ENCODE data around the gene PCDHGC4. TPM values are rescaled to one million over a fixed set of nuclear protein-coding genes. Genes with fewer than 3 reads are reported as not detected.

PCDHGC4 gene
- total RNA-seq, 1 experiment from 2014 or later, result 0.12 TPM

GRCh38 chr5:141489841-141490240 is 5.0 kb downstream of the PCDHGC4 start:
- DNase-seq (ENCODE audit: extremely low read depth, low read depth), result no peak

DNA sequence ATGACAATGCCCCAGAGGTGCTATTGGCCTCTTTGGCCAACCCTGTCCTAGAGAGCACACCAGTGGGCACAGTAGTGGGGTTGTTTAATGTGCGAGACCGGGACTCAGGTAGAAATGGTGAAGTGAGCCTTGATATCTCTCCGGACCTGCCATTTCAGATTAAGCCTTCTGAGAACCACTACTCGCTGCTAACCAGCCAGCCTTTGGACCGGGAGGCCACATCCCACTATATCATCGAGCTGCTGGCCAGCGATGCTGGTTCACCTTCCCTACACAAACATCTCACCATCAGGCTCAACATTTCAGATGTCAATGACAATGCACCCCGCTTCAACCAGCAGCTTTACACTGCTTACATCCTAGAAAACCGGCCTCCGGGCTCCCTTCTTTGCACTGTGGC is 5.4 kb downstream of the PCDHGC4 start:
- no peak for DNase-seq (ENCODE audit: extremely low read depth, low read depth)

DNA sequence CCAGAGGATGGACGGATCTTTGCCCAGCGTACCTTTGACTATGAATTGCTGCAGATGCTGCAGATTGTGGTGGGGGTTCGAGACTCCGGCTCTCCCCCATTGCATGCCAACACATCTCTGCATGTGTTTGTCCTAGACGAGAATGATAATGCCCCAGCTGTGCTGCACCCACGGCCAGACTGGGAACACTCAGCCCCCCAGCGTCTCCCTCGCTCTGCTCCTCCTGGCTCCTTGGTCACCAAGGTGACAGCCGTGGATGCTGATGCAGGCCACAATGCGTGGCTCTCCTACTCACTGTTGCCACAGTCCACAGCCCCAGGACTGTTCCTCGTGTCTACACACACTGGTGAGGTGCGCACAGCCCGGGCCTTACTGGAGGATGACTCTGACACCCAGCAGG is 5.9 kb downstream of the PCDHGC4 start:
- no peak for DNase-seq (ENCODE audit: extremely low read depth, low read depth)

DNA sequence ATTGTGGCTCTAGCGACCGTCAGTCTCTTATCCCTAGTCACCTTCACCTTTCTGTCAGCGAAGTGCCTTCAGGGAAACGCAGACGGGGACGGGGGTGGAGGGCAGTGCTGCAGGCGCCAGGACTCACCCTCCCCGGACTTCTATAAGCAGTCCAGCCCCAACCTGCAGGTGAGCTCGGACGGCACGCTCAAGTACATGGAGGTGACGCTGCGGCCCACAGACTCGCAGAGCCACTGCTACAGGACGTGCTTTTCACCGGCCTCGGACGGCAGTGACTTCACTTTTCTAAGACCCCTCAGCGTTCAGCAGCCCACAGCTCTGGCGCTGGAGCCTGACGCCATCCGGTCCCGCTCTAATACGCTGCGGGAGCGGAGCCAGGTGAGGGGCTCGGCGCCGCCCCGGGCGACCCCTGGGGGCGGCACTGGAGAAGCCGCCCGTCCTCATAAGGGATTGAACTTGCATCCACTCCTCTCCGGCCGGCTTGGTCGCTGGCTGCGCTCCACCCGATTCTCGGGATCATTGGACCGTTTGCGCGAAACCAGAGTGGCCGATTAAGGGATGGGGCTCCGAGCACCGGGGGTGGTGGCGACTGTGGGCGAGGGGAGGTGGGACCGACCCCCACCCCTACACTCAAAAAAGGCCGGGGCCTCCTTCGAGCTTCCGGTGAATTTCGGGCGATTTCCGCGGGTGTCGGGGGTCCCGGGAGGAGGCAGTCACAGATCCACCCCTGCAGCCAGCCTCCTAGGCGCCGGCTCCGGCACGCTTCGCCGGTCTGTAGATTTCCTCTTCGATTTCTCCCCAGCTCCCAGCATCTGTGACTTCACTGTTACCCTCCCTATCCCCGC is 6.7 kb downstream of the PCDHGC4 start:
- DNase-seq (ENCODE audit: extremely low read depth, low read depth), result no peak

DNA sequence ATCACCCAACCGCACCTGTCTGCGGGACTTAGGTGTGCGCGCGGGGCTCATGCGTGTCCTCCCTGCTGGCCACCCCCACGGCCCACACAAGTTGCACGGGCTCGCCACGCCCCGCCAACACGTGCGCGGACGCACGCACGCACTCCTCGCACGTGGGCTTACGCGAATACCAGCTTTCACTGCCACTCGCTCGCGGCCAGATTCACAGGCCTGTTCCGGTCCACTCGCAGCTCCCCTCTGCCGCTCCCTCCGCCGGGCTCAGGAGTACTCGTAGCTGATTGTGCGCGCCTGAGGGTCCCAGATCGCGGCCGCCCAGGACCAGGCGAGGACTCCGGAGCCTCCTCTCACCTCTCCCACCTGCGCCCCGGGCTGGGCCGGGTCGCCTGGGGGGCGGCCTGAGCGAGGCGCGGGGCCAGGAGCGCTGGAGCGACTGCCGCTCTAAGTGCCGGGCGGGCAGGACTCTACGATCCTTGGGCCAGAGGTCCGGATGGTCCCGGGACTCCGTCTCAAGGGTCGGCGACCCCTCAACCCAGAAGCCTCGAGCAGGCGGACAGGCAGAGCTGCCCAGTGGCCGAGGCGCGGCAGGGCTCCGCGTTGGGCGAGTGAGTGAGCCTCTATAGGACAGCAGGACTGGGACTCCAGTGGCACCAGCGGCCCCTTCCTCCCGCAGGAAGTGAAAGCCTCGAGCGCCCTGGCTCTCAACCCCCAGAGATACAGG is 7.5 kb downstream of the PCDHGC4 start:
- no peak for DNase-seq (ENCODE audit: extremely low read depth, low read depth)

GRCh38 chr5:141493500-141494422 is 8.9 kb downstream of the PCDHGC4 start:
- DNase-seq (ENCODE audit: extremely low read depth, low read depth), result no peak

GRCh38 chr5:141494761-141495452 is 10.1 kb downstream of the PCDHGC4 start:
- DNase-seq (ENCODE audit: extremely low read depth, low read depth), result no peak

DNA sequence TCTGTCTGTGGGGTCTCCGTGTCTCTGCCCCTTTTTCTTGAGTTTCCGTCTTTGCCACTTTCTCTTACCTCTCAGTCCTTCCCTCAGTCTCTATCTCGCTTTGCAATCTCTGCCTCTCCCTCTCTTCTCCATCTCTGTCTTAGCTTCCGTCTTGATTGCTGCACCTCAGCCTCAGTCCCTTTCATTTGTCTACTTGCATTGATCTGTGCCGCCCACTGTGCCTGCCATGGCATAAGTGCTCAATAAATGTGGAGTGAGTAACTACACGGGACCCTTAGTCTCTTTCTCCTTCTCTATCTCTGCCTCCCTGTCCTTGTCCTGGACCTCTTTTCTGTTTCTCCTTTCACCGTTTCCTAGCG is 10.6 kb downstream of the PCDHGC4 start:
- DNase-seq (ENCODE audit: extremely low read depth, low read depth), result no peak

- no peak for DNase-seq (ENCODE audit: extremely low read depth, low read depth)
These were observed 11.2 kb downstream of the PCDHGC4 start for GRCh38 chr5:141496038-141496437.

DNA sequence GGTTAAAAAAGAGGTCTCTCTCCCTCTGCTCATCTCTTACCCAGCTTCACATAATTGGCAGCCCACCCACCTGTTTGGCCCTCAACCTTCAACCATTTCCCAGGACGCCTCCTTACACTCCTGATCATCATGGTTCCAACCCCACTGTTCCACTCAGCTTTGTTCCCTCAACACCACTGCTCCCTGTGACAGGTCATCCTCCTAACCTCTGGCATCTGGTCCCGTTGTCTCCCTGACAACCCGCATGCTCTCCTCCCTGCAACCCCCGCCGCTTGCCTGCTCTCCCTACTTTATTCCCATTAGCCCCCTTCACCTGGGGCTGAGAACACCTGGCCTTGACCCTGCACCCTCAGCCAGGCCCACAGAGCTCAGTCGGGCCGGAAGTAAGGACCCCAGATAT is 16.9 kb downstream of the PCDHGC4 start:
- no peak for DNase-seq (ENCODE audit: extremely low read depth, low read depth)

DNA sequence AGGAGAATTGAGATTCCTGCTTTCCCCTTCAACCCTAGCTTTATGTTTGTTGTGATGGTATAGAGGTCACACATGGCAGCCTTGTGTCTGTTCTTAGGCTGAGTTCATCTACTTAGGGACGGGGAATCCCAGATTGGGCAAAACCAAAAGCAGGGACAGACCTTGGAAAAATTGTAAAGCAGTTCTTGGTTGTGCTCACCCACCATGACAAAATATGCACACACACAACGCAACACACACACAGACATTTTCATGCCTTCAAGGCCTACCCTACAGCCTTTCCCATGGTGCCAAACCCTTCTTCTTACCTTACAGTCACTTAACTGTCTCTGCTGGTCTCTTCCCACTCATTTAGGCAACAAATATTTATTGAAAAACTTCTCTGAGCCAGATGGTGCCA is 18.9 kb downstream of the PCDHGC4 start:
- no peak for DNase-seq (ENCODE audit: extremely low read depth, low read depth)

- DNase-seq (ENCODE audit: extremely low read depth, low read depth), result no peak
These were observed 19.4 kb downstream of the PCDHGC4 start for GRCh38 chr5:141504216-141504615.

DNA sequence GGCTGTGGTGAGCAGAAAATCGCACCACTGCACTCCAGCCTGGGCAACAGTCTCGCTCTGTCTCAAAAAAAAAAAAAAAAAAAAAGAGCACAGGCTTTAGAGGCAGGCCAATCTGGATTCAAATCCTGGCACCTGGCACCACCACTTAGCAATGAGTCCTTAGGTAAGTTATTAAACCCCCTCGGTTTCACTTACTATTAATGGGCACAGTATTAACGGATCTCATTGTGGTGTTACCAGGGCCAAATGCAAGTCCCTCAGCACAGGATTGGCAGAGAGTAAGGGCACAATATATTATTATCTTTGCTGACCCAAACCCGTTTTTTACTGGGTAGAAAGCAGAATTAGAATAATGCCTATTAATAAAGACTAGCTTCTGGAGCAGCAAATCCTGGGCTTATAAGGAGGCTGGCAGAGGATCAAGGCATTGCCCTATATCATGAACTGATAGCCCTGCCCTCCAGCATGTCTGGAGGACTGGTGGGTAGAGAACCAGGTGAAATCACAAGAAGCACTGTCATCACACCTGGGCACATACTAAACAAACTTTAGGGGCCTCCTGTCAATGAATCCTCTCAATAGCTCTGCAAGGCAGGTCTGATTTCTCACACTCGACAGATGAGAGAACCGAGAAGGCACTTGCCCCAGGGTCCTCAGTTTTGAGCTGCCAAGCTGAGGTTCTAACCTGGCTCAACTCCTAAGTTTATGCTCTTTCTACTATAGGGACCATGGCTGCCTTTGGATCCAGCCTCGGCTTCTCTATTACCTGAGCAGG is 21.7 kb downstream of the PCDHGC4 start:
- DNase-seq (ENCODE audit: extremely low read depth, low read depth), result no peak

GRCh38 chr5:141507387-141508091 is 22.7 kb downstream of the PCDHGC4 start:
- no peak for DNase-seq (ENCODE audit: extremely low read depth, low read depth)

GRCh38 chr5:141508440-141508797 is 23.6 kb downstream of the PCDHGC4 start:
- DNase-seq (ENCODE audit: extremely low read depth, low read depth), result no peak

- peak; percentile 12 for DNase-seq (ENCODE audit: extremely low read depth, low read depth)
These were observed 24.2 kb downstream of the PCDHGC4 start for GRCh38 chr5:141508798-141509611.

- no peak for DNase-seq (ENCODE audit: extremely low read depth, low read depth)
These were observed 25.3 kb downstream of the PCDHGC4 start for GRCh38 chr5:141510160-141510559.

DNA sequence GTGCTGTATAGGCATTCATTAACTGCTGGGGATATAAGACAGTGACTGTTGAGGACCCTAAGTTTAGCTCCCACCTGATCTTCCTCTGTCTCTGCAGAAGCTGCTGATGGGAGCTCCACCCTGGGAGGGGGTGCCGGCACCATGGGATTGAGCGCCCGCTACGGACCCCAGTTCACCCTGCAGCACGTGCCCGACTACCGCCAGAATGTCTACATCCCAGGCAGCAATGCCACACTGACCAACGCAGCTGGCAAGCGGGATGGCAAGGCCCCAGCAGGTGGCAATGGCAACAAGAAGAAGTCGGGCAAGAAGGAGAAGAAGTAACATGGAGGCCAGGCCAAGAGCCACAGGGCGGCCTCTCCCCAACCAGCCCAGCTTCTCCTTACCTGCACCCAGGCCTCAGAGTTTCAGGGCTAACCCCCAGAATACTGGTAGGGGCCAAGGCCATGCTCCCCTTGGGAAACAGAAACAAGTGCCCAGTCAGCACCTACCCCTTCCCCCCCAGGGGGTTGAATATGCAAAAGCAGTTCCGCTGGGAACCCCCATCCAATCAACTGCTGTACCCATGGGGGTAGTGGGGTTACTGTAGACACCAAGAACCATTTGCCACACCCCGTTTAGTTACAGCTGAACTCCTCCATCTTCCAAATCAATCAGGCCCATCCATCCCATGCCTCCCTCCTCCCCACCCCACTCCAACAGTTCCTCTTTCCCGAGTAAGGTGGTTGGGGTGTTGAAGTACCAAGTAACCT is 26.2 kb downstream of the PCDHGC4 start:
- DNase-seq (ENCODE audit: extremely low read depth, low read depth), result no peak

All from NCI-H460 (cell line).